Measurements from ENCODE around the gene FTSJ1.
"Not testable (repeated sequence)": the region's sequence is repeated elsewhere in the genome, so short reads cannot be mapped to it uniquely, and the experiment has no call there.

The FTSJ1 gene

GRCh38 chrX:48523682-48524081 is 47.7 kb downstream of the FTSJ1 start:
- no peak for DNase-seq (ENCODE audit: low spot score)

- DNase-seq (ENCODE audit: low spot score), result not testable (repeated sequence)
Measured at GRCh38 chrX:48525853-48526252, 49.9 kb downstream of the FTSJ1 start.

- DNase-seq (ENCODE audit: low spot score), result no peak
Measured at GRCh38 chrX:48530736-48531135, 54.7 kb downstream of the FTSJ1 start.

- DNase-seq (ENCODE audit: low spot score), result no peak
Measured at GRCh38 chrX:48531358-48531959, 55.5 kb downstream of the FTSJ1 start.

GRCh38 chrX:48532161-48532560 is 56.2 kb downstream of the FTSJ1 start:
- DNase-seq (ENCODE audit: low spot score), result no peak

GRCh38 chrX:48533165-48533564 is 57.2 kb downstream of the FTSJ1 start:
- no peak for DNase-seq (ENCODE audit: low spot score)

Measured in SK-N-DZ (cell line).